Large intestine (tissue), 3 donors: Measurements from ENCODE around the gene MED15. TPM values are rescaled to one million over a fixed set of nuclear protein-coding genes. Genes with fewer than 3 reads are reported as not detected.

Experiments used
- DNase-seq, 2 donors: peaks; one replicate each; pipeline versions ENCODE4 v3.0.0 to v3.0.0-alpha.2; 2013
- H3K27ac ChIP-seq: one replicate; pipeline ENCODE4 v1.5.1; 2013; ENCODE audit warnings: low read length
- H3K27me3 ChIP-seq: 2 replicates; pipeline ENCODE4 v1.6.1; 2013; ENCODE audit warnings: low read length; ENCODE audit not compliant: control insufficient read depth, insufficient read depth
- H3K36me3 ChIP-seq: 2 replicates; pipeline ENCODE4 v1.6.1; 2013; ENCODE audit warnings: low read length; ENCODE audit not compliant: control insufficient read depth, insufficient read depth
- H3K4me1 ChIP-seq: one replicate; pipeline ENCODE4 v1.6.1; 2013; ENCODE audit warnings: low read length; ENCODE audit not compliant: control insufficient read depth, insufficient read depth
- H3K4me3 ChIP-seq: one replicate; pipeline ENCODE4 v1.5.1; 2013; ENCODE audit warnings: low read length
- H3K9me3 ChIP-seq: one replicate; pipeline ENCODE4 v1.6.1; 2013; ENCODE audit warnings: mild to moderate bottlenecking, low read depth, low read length, moderate library complexity; ENCODE audit not compliant: control insufficient read depth
- WGBS: methylation state at CpG from one replicate; pipeline ENCODE4 v1.1.5; 2013; ENCODE audit warnings: low lambda C conversion rate; ENCODE audit not compliant: insufficient coverage; 5-methylcytosine and 5-hydroxymethylcytosine counted together
- polyA plus RNA-seq: library from polyadenylated mRNA; unstranded; fragments of 120-200 nt; gene quantifications from one replicate; pipeline ENCODE4 v1.2.1, GENCODE V29; 2013

Gene MED15
- polyA plus RNA-seq, 1 donor, result 51.5 TPM

GRCh38 chr22:20522134-20523004 is 15.0 kb downstream of the MED15 start:
- no peak overlapping the region for H3K4me3 ChIP-seq
- no peak overlapping the region for H3K27ac ChIP-seq
- no peak for DNase-seq
- peaks cover 3% of the 10 kb centered on the region for H3K4me1 ChIP-seq
- peaks cover 53% of the 10 kb centered on the region for H3K36me3 ChIP-seq
- no peaks in the 10 kb centered on the region for H3K9me3 ChIP-seq
- WGBS, result 97% methylated on average over 5 of the region's 11 CpGs
- no peaks in the 10 kb centered on the region for H3K27me3 ChIP-seq

- no peak overlapping the region for H3K4me3 ChIP-seq
- no peak overlapping the region for H3K27ac ChIP-seq
- H3K9me3 ChIP-seq, result no peaks in the 10 kb centered on the region
- peaks cover 49% of the 10 kb centered on the region for H3K36me3 ChIP-seq
- no CpG with 5 or more reads among the region's 7 CpGs for WGBS
- peaks cover 3% of the 10 kb centered on the region for H3K4me1 ChIP-seq
- no peaks in the 10 kb centered on the region for H3K27me3 ChIP-seq
- DNase-seq, result no peak
Observed at GRCh38 chr22:20523086-20523983, 15.9 kb downstream of the MED15 start.

GRCh38 chr22:20524004-20524481 is 16.6 kb downstream of the MED15 start:
- Histone ChIP-seq H3K36me3 (peaks cover 47% of the 10 kb centered on the region), H3K27me3 (no peaks in the 10 kb centered on the region), H3K27ac (no peak overlapping the region), H3K4me3 (no peak overlapping the region), H3K4me1 (peaks cover 3% of the 10 kb centered on the region), H3K9me3 (no peaks in the 10 kb centered on the region)
- DNase-seq, result no peak
- no CpG with 5 or more reads among the region's 1 CpG for WGBS

- 100% methylated on average over 3 of the region's 7 CpGs for WGBS
- DNase-seq, result no peak
- no peak overlapping the region for H3K4me3 ChIP-seq
- H3K27me3 ChIP-seq, result no peaks in the 10 kb centered on the region
- H3K27ac ChIP-seq, result no peak overlapping the region
- H3K36me3 ChIP-seq, result peaks cover 37% of the 10 kb centered on the region
- peaks cover 4% of the 10 kb centered on the region for H3K4me1 ChIP-seq
- no peaks in the 10 kb centered on the region for H3K9me3 ChIP-seq
Observed at GRCh38 chr22:20525048-20525447, 17.6 kb downstream of the MED15 start.

GRCh38 chr22:20526305-20526627 is 18.9 kb downstream of the MED15 start:
- H3K27ac ChIP-seq, result no peak overlapping the region
- WGBS, result 94% methylated on average over 3 of the region's 4 CpGs
- no peaks in the 10 kb centered on the region for H3K27me3 ChIP-seq
- no peak for DNase-seq
- no peaks in the 10 kb centered on the region for H3K9me3 ChIP-seq
- H3K4me1 ChIP-seq, result peaks cover 16% of the 10 kb centered on the region
- H3K36me3 ChIP-seq, result peaks cover 31% of the 10 kb centered on the region
- H3K4me3 ChIP-seq, result no peak overlapping the region

GRCh38 chr22:20526628-20527355 is 19.4 kb downstream of the MED15 start:
- H3K9me3 ChIP-seq, result no peaks in the 10 kb centered on the region

GRCh38 chr22:20528405-20528978 is 21.1 kb downstream of the MED15 start:
- no peaks in the 10 kb centered on the region for H3K9me3 ChIP-seq
- H3K27me3 ChIP-seq, result no peaks in the 10 kb centered on the region
- WGBS, result no CpG with 5 or more reads among the region's 7 CpGs
- H3K36me3 ChIP-seq, result peaks cover 25% of the 10 kb centered on the region
- DNase-seq, result no peak
- no peak overlapping the region for H3K27ac ChIP-seq
- peaks cover 28% of the 10 kb centered on the region for H3K4me1 ChIP-seq
- no peak overlapping the region for H3K4me3 ChIP-seq

More at GRCh38 chr22:20526628-20527355, 19.4 kb downstream of the MED15 start:
- no peak overlapping the region for H3K4me3 ChIP-seq
- H3K36me3 ChIP-seq, result peaks cover 31% of the 10 kb centered on the region
- no peaks in the 10 kb centered on the region for H3K27me3 ChIP-seq
- no peak overlapping the region for H3K27ac ChIP-seq
- WGBS, result no CpG with 5 or more reads among the region's 6 CpGs
- peaks cover 22% of the 10 kb centered on the region for H3K4me1 ChIP-seq
- DNase-seq, result no peak

GRCh38 chr22:20530368-20531153 is 23.2 kb downstream of the MED15 start:
- peaks cover 25% of the 10 kb centered on the region for H3K4me1 ChIP-seq
- peaks cover 28% of the 10 kb centered on the region for H3K36me3 ChIP-seq
- no peaks in the 10 kb centered on the region for H3K27me3 ChIP-seq
- H3K4me3 ChIP-seq, result no peak overlapping the region
- WGBS, result no CpG with 5 or more reads among the region's 15 CpGs
- peak overlapping the region; percentile 68 for H3K27ac ChIP-seq
- no peaks in the 10 kb centered on the region for H3K9me3 ChIP-seq
- DNase-seq, result no peak

GRCh38 chr22:20531154-20531403 is 23.7 kb downstream of the MED15 start:
- Histone ChIP-seq H3K4me1 (peaks cover 25% of the 10 kb centered on the region), H3K4me3 (no peak overlapping the region), H3K27ac (peak overlapping the region; percentile 68), H3K36me3 (peaks cover 25% of the 10 kb centered on the region), H3K9me3 (no peaks in the 10 kb centered on the region), H3K27me3 (no peaks in the 10 kb centered on the region)
- WGBS, result no CpG with 5 or more reads among the region's 1 CpG
- DNase-seq, result no peak
